NOMO-1 (cell line): ENCODE measurements around the gene INPP5D.

Experiments used
- DNase-seq, 2 experiments: peaks; one replicate each; lab custom pipeline; 2025; ENCODE audit not compliant: unreplicated experiment in 2 of 2; lab: John Stamatoyannopoulos, UW

INPP5D gene

DNA sequence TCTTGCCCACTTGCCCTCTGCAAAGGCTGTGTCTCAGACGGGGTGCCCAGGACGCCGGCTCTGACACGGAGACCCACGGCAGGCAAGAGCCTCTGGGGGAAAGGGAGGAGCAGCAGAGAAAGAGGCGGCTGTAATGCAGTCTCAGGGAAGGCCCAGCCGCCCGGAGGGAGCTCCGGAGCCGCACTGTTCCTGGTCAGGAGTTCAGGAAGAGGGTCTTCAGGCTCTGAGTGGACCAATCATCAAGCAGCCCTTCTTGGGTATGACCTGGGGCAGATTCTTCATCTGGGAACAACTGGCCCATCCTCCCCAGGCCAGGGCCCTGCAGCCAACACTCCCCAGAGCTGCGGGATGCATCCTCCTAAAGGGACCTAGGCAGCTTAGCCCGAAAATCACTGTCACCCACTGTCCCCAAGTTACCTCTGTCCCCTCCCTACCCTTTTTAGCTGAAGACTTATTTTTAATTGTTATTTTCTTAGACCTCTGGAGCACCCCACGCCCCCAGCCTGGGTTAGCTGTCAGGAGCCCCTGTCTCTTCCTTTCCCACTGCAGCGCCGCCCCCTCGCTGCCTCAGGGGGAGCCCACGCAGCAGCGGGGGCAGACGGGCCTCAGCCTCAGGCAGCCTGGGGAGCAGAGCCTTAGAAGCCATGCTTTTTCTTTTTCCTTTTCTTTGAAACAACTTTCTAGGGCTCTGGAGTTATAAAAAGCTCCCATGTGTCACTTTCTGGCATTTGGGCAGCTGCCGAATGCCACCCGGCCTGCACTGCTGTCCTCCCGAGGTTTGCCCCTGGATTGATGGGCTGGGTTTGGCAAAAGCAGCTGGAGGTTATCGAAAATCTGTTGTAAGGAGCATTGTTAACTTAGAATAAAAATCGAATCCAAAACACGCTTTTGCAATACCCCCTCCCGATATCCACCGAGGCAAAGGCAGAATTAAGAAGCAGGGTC, 28.3 kb upstream of the INPP5D start:
- DNase-seq = no peak

DNA sequence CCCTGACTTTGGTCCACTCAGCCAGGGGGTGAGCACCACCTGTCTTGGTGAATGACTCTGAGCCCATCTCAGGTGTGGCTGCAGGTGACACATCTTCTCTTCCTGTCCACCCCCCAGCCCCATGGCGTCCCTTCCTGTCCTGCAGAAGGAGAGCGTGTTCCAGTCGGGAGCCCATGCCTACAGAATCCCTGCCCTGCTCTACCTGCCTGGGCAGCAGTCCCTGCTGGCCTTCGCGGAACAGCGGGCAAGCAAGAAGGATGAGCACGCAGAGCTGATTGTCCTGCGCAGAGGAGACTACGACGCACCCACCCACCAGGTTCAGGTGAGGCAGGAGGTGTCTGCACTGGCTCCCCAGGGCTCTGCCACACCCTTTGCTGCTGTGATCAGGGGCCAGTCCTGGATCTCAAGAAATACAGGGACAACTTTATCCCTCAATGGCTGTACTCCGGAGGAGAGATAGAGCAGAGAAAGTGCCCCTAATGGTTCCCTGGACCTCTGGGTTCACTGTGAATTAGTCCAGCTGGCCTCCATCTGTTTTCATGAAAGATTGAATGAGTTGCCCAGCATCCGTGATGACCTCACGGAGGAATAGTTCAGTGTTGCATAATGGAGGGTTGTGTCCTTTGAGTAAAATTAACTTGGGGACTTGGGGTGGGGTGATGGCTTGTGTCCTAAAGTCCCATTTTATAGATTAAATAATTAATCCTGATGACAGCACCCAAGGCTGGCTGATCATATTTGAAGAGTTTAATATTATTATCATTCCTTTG, 27.4 kb upstream of the INPP5D start, which contains the start of gene NEU2:
NEU2 (plus strand) TSS at position 122 of the 770 bp plus-strand sequence; CDS start at position 122, 0 bp downstream.
- no peak for DNase-seq

DNA sequence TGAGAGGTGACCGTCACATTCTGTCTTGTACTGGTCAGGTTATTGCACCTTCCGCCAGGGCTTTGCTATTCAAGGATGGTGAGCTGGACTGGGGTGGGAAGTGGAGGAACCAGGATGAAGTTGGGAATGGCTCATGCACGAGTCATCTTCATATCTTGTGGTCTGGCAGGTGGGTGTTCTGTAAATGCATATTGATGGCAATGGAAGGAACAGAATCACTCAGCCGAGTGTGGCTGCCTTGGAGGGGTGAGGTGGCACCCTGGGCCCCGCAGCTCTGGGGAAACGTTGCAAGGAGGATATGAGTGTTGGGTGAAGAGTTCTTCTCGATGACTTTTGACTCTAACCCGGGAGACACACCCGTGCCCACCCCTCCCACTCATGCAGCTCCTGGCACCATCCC, 26.5 kb upstream of the INPP5D start:
- no peak for DNase-seq

DNA sequence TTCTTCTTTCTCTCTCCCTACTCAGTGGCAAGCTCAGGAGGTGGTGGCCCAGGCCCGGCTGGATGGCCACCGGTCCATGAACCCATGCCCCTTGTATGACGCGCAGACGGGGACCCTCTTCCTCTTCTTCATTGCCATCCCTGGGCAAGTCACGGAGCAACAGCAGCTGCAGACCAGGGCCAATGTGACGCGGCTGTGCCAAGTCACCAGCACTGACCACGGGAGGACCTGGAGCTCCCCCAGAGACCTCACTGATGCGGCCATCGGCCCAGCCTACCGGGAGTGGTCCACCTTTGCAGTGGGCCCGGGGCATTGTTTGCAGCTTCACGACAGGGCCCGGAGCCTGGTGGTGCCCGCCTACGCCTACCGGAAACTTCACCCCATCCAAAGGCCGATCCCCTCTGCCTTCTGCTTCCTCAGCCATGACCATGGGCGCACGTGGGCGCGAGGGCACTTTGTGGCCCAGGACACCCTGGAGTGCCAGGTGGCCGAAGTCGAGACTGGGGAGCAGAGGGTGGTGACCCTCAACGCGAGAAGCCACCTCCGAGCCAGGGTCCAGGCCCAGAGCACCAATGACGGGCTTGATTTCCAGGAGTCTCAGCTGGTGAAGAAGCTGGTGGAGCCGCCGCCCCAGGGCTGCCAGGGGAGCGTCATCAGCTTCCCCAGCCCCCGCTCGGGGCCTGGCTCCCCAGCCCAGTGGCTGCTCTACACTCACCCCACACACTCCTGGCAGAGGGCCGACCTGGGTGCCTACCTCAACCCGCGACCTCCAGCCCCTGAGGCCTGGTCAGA, 25.9 kb upstream of the INPP5D start:
- no peak for DNase-seq

DNA sequence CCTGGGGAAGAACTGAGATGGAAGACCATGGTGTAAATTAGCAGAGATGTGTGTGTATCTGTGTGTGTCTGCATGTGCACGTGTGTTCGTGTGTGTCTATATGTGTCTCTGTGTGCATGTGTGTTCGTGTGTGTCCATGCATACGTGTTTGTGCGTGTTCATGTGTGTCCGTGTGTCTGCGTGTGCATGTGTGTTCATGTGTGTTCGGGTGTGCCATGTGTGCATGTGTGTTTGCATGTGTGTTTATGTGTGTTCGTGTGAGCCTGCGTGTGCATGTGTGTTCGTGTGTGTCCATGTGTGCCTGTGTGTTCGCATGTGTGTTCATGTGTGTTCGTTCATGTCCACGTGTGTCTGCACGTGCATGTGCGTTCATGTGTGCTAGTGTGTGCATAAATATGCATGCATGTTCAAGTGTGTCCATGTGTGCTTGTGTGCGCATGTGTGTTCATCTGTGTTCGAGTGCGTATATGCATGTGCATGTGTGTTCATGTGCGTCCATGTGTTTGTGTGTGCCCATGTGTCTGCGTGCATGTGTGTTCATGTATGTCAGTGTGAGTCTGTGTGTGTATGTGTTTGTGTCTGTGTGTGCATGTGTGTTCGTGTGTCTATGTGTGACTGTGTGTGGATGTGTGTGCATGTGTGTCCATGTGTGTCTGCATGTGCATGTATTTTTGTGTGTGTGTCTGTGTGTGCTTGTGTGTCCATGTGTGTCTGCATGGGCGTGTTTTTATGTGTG, 24.5 kb upstream of the INPP5D start:
- no peak for DNase-seq

DNA sequence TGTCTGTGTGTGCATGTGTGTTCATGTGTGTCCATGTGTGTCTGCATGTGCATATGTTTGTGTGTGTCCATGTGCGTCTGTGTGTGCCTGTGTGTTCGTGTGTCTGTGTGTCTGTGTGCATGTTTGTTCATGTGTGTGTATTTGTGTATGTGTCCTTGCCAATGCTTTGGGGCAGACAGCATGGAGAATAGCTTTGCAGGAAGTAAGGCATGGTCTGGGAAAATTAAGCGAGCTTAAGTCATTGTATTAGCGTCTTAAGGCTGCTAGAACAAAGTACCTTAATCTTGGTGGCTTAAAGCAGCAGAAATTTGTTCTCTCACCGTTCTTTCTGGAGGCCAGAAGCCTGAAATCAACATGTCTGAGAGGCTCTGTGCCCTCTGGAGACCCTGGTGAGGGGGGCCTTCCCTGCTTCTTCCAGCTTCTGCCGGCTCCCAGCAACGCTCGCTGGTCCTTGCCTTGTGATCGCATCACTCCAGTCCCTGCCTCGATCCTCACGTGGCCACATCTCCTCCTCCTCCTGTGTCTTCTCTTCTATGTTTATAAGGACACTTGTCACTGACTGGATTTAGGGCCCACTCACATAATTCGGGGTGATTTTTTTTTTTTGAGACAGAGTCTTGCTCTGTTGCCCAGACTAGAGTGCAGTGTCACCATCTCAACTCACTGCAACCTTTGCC, 23.8 kb upstream of the INPP5D start:
- DNase-seq = no peak

DNA sequence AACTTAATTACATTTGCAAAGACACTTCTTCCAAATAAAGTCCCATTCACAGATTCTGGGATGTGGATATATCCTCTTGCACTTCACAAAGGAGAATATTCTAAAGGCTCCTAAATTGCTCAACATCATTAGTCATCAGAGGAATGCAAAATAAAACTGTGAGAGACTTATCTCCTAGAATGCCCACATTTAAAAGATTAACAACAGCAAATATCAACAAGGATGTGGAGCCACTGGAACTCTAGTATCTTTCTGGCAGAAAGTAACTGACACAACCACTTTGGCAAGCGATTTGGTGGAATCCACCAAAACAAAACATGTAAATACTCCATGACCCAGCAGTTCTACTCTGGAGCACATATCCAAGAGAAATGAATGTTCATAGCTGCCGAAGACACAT, 23.1 kb upstream of the INPP5D start:
- DNase-seq = no peak

DNA sequence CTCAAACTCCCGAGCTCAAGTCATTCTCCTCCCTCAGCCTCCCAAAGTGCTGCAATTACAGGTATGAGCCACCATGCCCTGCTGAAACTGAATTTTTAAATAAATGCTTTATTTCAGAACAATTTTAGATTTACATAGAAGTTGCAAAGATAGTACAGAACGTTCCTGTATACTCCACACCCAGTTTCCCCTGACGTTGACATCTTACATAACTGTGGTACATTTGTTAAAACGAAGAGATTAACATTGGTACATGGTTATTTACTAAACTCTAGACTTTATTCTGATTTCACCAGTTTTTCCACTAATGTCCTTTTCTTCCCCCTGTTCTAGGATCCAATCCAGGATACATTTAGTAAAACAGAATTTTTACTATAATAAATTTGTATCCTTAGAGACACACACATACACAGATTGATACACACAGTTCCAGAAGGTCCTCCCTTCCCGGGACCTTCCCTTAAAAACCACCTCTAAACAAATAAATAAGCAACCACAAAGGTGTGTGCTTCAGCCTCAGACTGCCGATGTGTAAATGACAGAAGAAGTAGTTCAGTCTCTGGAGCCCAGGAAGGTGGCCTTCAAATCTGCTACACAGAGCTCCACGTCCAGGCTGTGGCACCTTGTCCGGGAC, 20.8 kb upstream of the INPP5D start:
- DNase-seq = no peak

DNA sequence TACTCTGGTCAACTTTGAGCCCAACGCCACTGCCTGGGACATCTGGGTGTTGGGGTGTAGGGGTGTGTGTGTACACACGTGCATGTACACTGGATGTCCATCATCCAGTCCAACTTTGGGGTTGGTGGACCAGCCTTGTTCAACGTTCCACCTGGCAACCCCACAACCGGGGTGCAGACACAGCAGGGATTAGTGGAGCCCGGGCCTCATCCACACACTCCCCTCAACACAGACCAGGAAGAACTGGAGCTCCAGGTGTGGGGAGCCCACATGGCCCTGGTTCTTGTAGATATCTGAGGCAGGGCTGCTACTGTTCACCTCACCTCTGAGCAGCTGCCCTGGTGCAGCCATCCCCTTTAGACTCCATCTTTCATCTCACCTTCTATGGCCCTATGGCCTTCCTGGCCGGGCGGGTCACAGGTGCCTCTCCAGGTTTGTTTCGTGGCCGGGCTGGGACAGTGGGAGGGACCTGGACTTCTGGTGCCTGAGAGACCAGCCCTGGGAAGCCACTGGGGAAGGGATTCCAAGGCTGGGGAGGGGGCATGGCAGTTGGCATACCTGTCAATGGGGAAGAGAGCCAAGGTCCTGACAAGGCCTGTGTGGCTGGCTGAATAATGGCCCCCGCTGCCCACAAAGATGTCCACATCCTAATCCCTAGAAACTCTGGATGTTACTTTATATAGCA, 20.2 kb upstream of the INPP5D start:
- no peak for DNase-seq

DNA sequence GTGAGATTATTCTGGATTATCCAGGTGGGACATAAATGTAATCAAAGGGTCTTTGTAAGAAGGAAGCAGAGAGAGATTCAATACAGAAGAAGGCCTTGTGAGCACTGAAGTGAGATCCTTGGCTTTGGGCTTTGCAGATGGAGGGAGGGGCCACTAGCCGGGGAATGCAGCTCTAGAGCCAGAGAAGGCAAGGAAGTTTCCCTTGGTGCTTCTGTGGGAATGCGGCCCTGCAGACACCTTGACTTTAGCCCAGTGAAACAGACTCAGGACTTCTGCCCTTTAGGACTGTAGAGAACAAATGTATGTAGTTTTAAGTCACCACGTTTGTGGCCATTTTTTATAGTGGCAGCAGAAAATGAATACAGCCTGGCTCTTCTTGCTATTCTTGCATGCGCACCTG, 19.6 kb upstream of the INPP5D start:
- no peak for DNase-seq

DNA sequence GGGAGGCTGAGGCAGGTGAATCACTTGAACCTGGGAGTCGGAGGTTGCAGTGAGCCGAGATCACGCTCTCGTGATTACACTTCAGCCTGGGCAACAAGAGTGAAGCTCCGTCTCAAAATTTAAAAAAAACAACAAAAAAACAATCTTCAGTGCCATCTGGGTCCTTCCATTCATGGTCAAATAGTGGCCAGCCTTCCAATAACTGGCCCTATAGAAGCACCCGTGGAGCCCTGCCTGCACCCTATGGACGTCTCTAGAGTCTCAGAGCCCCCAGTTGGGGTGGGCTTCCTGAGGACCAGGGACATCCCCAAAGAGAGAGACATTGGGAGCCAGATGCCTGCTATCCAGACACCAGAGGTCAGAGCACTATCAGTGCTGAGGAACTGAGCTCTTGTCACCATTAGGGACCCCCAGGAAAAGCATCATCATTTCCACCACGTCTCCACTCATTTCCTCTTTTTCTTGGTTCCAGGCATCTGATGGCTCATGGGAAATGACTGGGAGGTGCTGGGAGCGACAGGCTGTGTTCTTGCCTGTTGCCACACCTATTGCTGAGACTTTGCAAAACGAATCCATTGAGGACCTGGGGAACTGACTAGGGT, 18.3 kb upstream of the INPP5D start:
- DNase-seq = no peak

DNA sequence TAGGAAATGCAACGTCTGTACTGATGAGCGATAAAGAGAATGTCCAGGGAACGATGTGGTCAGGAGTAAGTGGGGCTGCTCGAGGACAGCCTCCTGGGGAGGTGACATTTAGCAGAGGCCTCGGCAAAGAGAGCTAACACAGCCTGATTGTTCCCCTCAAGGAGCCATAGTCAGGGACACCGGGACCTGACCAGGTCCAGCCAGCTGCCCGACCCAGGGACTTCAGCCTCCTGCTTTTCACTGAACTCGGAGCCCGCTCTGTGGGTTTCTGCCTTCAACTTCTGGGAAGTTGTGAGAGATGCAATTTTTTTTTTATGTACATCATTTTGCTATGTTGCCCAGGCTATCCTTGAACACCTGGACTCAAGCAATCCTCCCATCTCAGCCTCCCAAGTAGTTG, 17.6 kb upstream of the INPP5D start:
- DNase-seq = no peak

DNA sequence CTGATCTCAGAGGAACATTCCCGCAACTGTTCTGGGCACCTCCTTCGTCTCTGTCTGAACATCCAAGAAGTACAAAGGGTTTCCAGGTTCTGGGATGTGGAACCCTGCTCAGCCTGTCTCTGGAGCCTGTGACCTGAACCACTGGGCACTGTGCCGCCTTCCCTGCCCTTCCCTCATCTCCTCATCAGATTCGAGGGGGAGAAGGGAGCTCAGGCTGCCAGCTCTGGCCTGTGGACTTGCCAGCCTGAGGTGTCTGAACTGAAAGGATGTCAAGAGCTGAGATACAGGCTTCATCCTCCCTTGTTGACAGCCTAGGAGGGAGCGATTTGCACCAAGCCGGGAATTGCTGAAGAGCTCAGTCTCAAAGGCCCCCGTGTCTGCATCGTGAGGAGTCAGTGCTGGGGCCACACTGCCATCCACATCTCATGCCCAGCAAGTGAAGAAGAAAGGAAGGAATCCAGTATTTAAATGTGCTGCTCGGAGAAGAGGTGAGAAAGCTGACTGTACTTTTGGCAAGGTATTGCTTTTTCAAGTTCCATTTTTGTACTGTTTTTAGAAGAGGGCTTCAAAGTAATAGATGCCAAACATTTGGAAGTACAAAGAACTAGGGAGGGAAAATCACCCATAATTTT, 15.1 kb upstream of the INPP5D start:
- DNase-seq = no peak

DNA sequence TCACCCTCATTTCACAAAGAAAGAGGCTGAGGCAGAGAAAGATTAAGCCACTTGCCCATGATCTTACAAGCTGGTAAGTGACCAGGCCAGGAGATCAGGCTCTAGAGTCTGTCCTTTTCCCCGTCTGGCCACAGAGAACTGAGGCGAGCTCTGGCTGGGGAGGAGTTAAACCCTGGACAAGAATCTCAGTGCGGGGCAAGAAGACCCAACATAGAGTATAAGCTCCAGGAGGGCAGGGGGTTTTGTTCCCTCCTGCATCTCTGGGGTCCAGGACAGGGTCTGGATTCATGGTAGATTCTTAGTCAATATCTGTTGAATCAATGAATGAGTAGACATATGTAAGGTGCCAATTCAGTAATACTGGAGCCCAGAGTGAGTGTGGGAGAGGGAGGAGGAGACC, 12.9 kb upstream of the INPP5D start:
- DNase-seq = no peak

DNA sequence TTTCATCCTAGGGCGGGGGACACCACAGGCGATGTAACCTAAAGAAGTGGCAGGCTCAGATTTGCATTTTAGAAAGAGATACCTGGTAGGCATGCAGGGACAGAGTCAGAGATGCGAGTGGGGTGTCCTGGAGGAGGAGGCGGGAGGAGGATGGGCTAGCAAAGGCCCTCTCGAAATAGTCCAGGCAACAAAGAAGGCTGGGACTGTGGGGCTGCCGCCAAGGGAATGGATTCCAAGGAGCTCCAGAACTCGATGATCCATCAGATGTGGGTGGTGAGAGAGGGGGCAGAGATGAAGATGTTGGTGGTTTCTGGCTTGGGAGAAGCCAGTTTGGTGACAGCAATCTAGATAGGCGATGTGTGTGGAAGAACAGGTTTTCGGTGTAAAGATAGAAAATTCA, 12.5 kb upstream of the INPP5D start:
- DNase-seq = no peak

DNA sequence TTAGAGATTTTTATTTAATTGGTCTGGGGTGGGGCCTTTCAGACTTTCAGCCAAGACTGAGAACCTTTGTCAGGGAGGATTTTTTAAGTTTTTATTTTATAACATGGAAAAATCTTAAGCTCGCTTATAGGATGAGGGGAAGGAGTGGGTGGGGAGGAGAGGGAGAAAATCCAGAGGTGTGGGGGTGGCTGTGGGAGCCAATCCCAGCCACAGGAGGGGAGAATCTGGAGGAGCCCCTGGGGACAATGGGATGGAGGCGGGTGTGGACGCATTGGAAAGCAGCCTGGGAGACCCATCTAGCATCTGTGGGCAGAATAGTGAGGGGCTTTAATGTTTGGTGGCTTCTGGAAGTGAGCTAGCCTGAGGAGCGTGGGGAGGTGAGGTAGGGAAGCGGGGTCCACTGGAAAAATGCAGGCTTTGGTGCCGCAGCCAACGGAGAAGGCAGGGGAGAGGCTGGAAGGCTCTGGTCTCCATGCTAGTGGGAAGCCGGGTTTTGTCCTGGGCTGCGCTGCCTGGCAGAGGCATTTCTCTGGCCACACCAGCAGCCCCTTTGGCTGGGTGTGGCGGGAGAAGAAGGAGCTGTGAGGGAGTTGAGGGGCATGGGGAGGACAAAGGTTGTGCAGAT, 11.5 kb upstream of the INPP5D start:
- no peak for DNase-seq

DNA sequence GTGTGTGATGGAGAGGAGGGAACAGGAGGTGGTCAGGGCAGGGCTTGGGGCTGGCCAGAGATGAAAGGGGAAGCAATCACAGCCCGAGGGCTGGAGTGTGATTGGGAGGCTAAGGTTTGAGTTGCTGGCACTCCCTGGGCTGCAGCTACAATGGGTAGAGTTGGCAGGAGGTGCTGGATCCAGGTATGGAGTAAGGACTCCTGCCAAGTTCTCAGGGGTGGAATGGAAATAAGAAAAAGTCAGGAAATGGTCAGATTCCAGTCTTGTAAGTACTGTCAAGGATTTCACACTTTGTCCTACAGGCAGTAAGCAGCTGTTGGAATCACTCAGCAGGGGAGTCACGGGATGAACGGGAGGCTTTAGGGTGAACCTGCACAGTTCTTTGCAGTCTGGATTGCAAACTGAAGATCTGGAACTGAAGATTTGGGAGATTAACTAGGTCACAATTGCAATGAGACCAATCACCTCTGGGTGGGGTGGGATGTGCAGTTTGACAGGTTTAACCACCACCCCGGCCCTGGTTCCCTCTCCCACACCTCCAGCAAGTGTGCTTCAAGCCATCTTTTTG, 10.9 kb upstream of the INPP5D start:
- DNase-seq = no peak
